ENCODE results near the gene POLD1.

DNA sequence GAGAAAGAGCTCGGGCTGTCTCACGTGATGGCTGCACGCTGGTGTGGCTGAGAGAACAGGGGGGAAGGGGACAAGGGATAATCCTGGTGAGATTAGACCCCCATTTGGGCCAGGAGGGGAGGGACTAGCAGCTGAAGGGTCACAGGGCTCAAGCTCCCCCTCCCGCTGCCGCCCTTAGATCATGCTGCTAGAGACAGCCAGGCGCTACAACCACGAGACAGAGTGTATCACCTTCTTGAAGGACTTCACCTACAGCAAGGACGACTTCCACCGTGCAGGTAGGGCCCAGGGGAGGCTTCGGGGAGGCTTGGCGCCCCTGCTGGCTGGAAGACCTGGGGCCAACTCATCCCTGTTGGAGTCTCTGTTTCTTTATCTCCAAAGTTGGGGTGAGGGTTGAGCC, 4.5 kb upstream of the POLD1 start:
- TF ChIP-seq, protein P1, sequence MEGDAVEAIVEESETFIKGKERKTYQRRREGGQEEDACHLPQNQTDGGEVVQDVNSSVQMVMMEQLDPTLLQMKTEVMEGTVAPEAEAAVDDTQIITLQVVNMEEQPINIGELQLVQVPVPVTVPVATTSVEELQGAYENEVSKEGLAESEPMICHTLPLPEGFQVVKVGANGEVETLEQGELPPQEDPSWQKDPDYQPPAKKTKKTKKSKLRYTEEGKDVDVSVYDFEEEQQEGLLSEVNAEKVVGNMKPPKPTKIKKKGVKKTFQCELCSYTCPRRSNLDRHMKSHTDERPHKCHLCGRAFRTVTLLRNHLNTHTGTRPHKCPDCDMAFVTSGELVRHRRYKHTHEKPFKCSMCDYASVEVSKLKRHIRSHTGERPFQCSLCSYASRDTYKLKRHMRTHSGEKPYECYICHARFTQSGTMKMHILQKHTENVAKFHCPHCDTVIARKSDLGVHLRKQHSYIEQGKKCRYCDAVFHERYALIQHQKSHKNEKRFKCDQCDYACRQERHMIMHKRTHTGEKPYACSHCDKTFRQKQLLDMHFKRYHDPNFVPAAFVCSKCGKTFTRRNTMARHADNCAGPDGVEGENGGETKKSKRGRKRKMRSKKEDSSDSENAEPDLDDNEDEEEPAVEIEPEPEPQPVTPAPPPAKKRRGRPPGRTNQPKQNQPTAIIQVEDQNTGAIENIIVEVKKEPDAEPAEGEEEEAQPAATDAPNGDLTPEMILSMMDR (IDR thresholded peaks at IDR 0.05) = no peak
- no peak for TF ChIP-seq POLR2A (IDR thresholded peaks at IDR 0.05)

Data from right lobe of liver (tissue), 4 donors.